ENCODE results near the gene ELF5.

DNA sequence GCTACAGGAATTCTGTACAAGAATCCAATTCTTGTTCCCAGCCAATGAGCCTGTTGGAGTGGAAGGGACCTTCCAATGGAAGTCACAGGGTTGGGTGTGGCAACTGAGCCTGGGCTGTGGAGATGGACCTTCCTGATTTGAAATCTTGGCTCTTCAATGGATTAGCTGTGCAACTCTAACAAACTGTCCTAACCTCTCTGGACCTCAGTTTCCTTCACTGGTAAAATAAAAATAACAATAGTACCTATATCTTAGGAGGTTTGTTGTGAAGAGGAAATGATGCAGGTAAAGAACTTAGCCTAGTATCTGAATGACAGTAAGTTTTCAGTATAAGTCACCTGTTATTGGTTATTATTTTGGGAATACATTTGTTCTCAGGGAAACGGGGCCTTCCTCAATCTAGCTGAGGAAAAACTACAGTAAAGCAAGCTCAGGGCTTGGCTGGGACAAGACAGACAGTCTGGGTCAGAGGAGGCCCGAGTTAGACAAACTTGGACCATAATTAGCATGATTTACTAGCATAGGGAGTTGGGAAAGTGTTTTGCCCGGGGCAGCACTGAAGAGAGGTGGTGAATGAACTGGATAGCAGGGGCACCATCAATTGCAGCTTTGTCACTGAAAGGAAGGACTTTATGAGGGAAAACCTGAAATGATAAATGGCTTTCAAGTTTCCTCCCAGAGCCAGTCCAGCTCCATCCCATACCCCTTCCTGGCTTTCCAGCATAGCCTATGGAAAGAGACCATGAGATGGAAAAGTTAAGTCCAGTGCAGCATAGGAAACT is 13.7 kb downstream of the ELF5 start:
- no peak for TF ChIP-seq MTA3 (IDR thresholded peaks at IDR 0.05; ENCODE audit: borderline replicate concordance, low read length)
- TF ChIP-seq MYC (IDR thresholded peaks at IDR 0.05; ENCODE audit: insufficient read depth, insufficient read length, insufficient replicate concordance, low read length, severe bottlenecking): no peak
- no peak for TF ChIP-seq BACH1 (IDR thresholded peaks at IDR 0.05; ENCODE audit: borderline replicate concordance)
- TF ChIP-seq, protein P1, sequence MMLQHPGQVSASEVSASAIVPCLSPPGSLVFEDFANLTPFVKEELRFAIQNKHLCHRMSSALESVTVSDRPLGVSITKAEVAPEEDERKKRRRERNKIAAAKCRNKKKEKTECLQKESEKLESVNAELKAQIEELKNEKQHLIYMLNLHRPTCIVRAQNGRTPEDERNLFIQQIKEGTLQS (IDR thresholded peaks at IDR 0.05; ENCODE audit: borderline replicate concordance, extremely low read depth, low read depth, low read length): no peak
- TF ChIP-seq SMC3 (IDR thresholded peaks at IDR 0.05; ENCODE audit: borderline replicate concordance, low read length): no peak
- no peak for TF ChIP-seq CREM (IDR thresholded peaks at IDR 0.05; ENCODE audit: low read depth)
- no peak for TF ChIP-seq SP1 (IDR thresholded peaks at IDR 0.05; ENCODE audit: low read depth, low read length)
- TF ChIP-seq ASH2L (IDR thresholded peaks at IDR 0.05; ENCODE audit: borderline replicate concordance, low read depth): no peak
- TF ChIP-seq POLR2A (IDR thresholded peaks at IDR 0.05; ENCODE audit: low read depth, low read length): no peak
